Measurements from ENCODE around the gene VASN.
A peak's percentile ranks its signal among the peaks of the same experiment; 100 is the strongest.
"Not testable (repeated sequence)": the region's sequence is repeated elsewhere in the genome, so short reads cannot be mapped to it uniquely, and the experiment has no call there.

Gene VASN

GRCh38 chr16:4337540-4338088 is 34.0 kb upstream of the VASN start:
- no peak for DNase-seq

GRCh38 chr16:4338125-4338582 is 33.5 kb upstream of the VASN start:
- DNase-seq = no peak

- DNase-seq = no peak
Measured at GRCh38 chr16:4338712-4339299, 32.8 kb upstream of the VASN start.

- DNase-seq = no peak
Measured at GRCh38 chr16:4339455-4339854, 32.2 kb upstream of the VASN start.

GRCh38 chr16:4339909-4340308 is 31.7 kb upstream of the VASN start:
- DNase-seq = no peak

- DNase-seq = no peak
Measured at GRCh38 chr16:4340443-4340842, 31.2 kb upstream of the VASN start.

GRCh38 chr16:4341250-4341649 is 30.4 kb upstream of the VASN start:
- DNase-seq = no peak

- no peak for DNase-seq
Measured at GRCh38 chr16:4342866-4343744, 28.5 kb upstream of the VASN start.

GRCh38 chr16:4344300-4344982 is 27.2 kb upstream of the VASN start:
- not testable (repeated sequence) for DNase-seq

GRCh38 chr16:4344983-4345835 is 26.4 kb upstream of the VASN start:
- DNase-seq = peak; percentile 46

- no peak for DNase-seq
Measured at GRCh38 chr16:4345836-4346781, 25.5 kb upstream of the VASN start.

- DNase-seq = no peak
Measured at GRCh38 chr16:4347010-4347409, 24.6 kb upstream of the VASN start.

GRCh38 chr16:4347765-4348509 is 23.7 kb upstream of the VASN start:
- no peak for DNase-seq

GRCh38 chr16:4349332-4349731 is 22.3 kb upstream of the VASN start:
- no peak for DNase-seq

GRCh38 chr16:4350365-4350786 is 21.3 kb upstream of the VASN start:
- no peak for DNase-seq

- DNase-seq = peak; percentile 76
Measured at GRCh38 chr16:4350787-4351659, 20.6 kb upstream of the VASN start, which contains the start of gene PAM16. Gene PAM16 (minus strand): TSS chr16:4351321. CDS start chr16:4351234, 87 bp downstream.

GRCh38 chr16:4351880-4352279 is 19.8 kb upstream of the VASN start:
- DNase-seq = no peak

GRCh38 chr16:4352843-4353242 is 18.8 kb upstream of the VASN start:
- DNase-seq = no peak

GRCh38 chr16:4353675-4354074 is 18.0 kb upstream of the VASN start:
- no peak for DNase-seq
